Transverse colon (tissue), 4 donors: ENCODE data around the gene OR52E5. TPM values are rescaled to one million over a fixed set of nuclear protein-coding genes. Genes with fewer than 3 reads are reported as not detected.

ENCODE experiments used
- DNase-seq: peaks from one replicate; pipeline ENCODE4 v3.0.0-alpha.2; 2019
- H3K27ac ChIP-seq, 4 donors: fragments of 200-600 bp; sonication (generic); 2 replicates each; pipeline ENCODE4 v1.5.1; 2016 to 2018; ENCODE audit warnings: inconsistent platforms in 4 of 4
- H3K27me3 ChIP-seq: fragments of 200-600 bp; sonication (generic); 2 replicates; pipeline ENCODE4 v1.5.1; 2017; ENCODE audit warnings: inconsistent platforms
- H3K36me3 ChIP-seq, 4 donors: fragments of 200-600 bp; sonication (generic); 2 replicates each; pipeline ENCODE4 v1.5.1; 2017 to 2019; ENCODE audit warnings: inconsistent platforms in 4 of 4
- H3K4me1 ChIP-seq, 4 donors: fragments of 200-600 bp; sonication (generic); 2 replicates each; pipeline ENCODE4 v1.5.1; 2017 to 2020; ENCODE audit warnings: inconsistent platforms in 4 of 4
- H3K4me3 ChIP-seq, 4 donors: fragments of 200-600 bp; sonication (generic); 1 replicate in 1 of 4; 2 replicates in 3 of 4; pipeline versions ENCODE4 v1.5.1 to v1.6.1; 2017 to 2019; ENCODE audit warnings: inconsistent platforms in 4 of 4
- H3K9me3 ChIP-seq, 2 donors: fragments of 200-600 bp; sonication (generic); 2 replicates each; pipeline ENCODE4 v1.5.1; 2017 to 2019; ENCODE audit warnings: inconsistent platforms in 2 of 2
- CTCF ChIP-seq, 5 experiments: fragments of 200-600 bp in 3 of 5; fragments of 450-650 bp in 2 of 5; sonication (generic) in 3 of 5; IDR thresholded peaks; 1 replicate in 2 of 5; 2 replicates in 3 of 5; pipeline ENCODE4 v1.5.1; 2016 to 2017; ENCODE audit warnings: antibody characterized with exemption in 5 of 5, inconsistent platforms in 3 of 5, mild to moderate bottlenecking in 2 of 5, moderate library complexity in 1 of 5
- EP300 ChIP-seq: sonication (generic); formaldehyde crosslinking; IDR thresholded peaks from one replicate; pipeline ENCODE4 v1.6.1; 2017; ENCODE audit warnings: antibody characterized with exemption, low read depth
- POLR2A ChIP-seq: fragments of 450-650 bp; IDR thresholded peaks from one replicate; pipeline ENCODE4 v1.6.1; 2016; ENCODE audit warnings: antibody characterized with exemption, mild to moderate bottlenecking, moderate library complexity
- POLR2AphosphoS5 ChIP-seq, 3 donors: sonication (generic); formaldehyde crosslinking; IDR thresholded peaks; one replicate each; pipeline ENCODE4 v1.6.1; 2016; ENCODE audit warnings: antibody characterized with exemption in 3 of 3
- WGBS, 2 donors: methylation state at CpG; one replicate each; pipeline ENCODE4 v1.1.5; 2018; ENCODE audit warnings: low coverage in 1 of 2; 5-methylcytosine and 5-hydroxymethylcytosine counted together
- in situ Hi-C, 4 donors: fragments of 200-750 bp; cut with MboI; loops; one replicate each; pipeline versions ENCODE4 v1.15.0 to v1.15.1; 2017; ENCODE audit warnings: low sequenced_read_pairs in 3 of 4, low pct_ligation_motif_present in 1 of 4, low pct_unique_long_range_greater_than_20kb in 1 of 4
- intact Hi-C: fragments of 100-400 bp; cut with DNase I; formaldehyde crosslinking; loops from one replicate; pipeline ENCODE4 v1.15.1; 2023; ENCODE audit warnings: low total_unique reads
- total RNA-seq, 4 donors: library from RNA; depleted of rRNA; stranded (reverse); fragments of >200 nt; gene quantifications; one replicate each; pipeline ENCODE4 v1.1.0, GENCODE V29; 2016

Gene OR52E5
- total RNA-seq, 4 donors from 2014 or later, result not detected

GRCh38 chr11:5938603-5938965 is 45.6 kb downstream of the OR52E5 start:
- H3K9me3 ChIP-seq, result no peaks in the 10 kb centered on the region
- DNase-seq, result no peak
- TF ChIP-seq POLR2AphosphoS5 (IDR thresholded peaks at IDR 0.05) (no peak), POLR2A (no peak), EP300 (no peak), CTCF (IDR thresholded peaks at IDR 0.05) (no peak)
- intact Hi-C loops, result no loop called here
- H3K4me1 ChIP-seq, result no peaks in the 10 kb centered on the region
- in situ Hi-C loops, result no loop called here
- H3K36me3 ChIP-seq, result no peaks in the 10 kb centered on the region
- WGBS, 2 donors, result 84 to 90% methylated on average over 15 to 21 of the region's 21 CpGs
- H3K27ac ChIP-seq, result no peak overlapping the region
- H3K4me3 ChIP-seq, result no peak overlapping the region
- H3K27me3 ChIP-seq, result no peaks in the 10 kb centered on the region

GRCh38 chr11:5940748-5941147 is 47.7 kb downstream of the OR52E5 start:
- no peaks in the 10 kb centered on the region for H3K36me3 ChIP-seq
- 93 to 94% methylated on average over 2 of the region's 2 CpGs for WGBS, 2 donors
- no peak overlapping the region for H3K27ac ChIP-seq
- DNase-seq, result no peak
- TF ChIP-seq POLR2A (no peak), EP300 (no peak), CTCF (IDR thresholded peaks at IDR 0.05) (no peak), POLR2AphosphoS5 (IDR thresholded peaks at IDR 0.05) (no peak)
- no peaks in the 10 kb centered on the region for H3K9me3 ChIP-seq
- H3K4me3 ChIP-seq, result no peak overlapping the region
- H3K27me3 ChIP-seq, result no peaks in the 10 kb centered on the region
- no peaks in the 10 kb centered on the region for H3K4me1 ChIP-seq
- intact Hi-C loops (no loop called here), in situ Hi-C loops (no loop called here)

- Histone ChIP-seq H3K4me1 (no peaks in the 10 kb centered on the region), H3K9me3 (no peaks in the 10 kb centered on the region), H3K36me3 (no peaks in the 10 kb centered on the region), H3K27ac (no peak within 1 kb of the TSS), H3K4me3 (no peak within 1 kb of the TSS), H3K27me3 (no peaks in the 10 kb centered on the region)
- DNase-seq, result no peak
- in situ Hi-C loops, result no loop called here
- intact Hi-C loops, result no loop called here
- WGBS, 2 donors, result 65 to 74% methylated on average over 3 of the region's 3 CpGs
- no peak for TF ChIP-seq POLR2A
- no peak for TF ChIP-seq CTCF (IDR thresholded peaks at IDR 0.05)
- TF ChIP-seq POLR2AphosphoS5 (IDR thresholded peaks at IDR 0.05), result no peak
- no peak for TF ChIP-seq EP300
These were observed 48.9 kb downstream of the OR52E5 start, which contains the start of gene OR56A3 for GRCh38 chr11:5941951-5942350. Gene OR56A3, plus strand, starts transcription at chr11:5942251. Its CDS starts 5,096 bp downstream, at chr11:5947347.

Other genes starting within 250 kb of the OR52E5 start
- gene TRIM5, start 208.1 kb upstream of the OR52E5 start, total RNA-seq, result 10 to 100 TPM; 10.5 to 23.6 (median 16.3) TPM
- gene TRIM22, start 203.4 kb upstream of the OR52E5 start, total RNA-seq, result 10 to 100 TPM in 3 of 4 donors, 1 to 10 TPM in 1; 3.2 to 35.2 (median 21.4) TPM
- gene OR56B1, start 156.8 kb upstream of the OR52E5 start, total RNA-seq, result not detected
- gene OR52N4, start 139.0 kb upstream of the OR52E5 start, total RNA-seq, result not detected
- 1 to 10 TPM in 1 of 4 donors, not detected in 3; 1.1 TPM for gene OR52N5, start 109.9 kb upstream of the OR52E5 start, total RNA-seq
- gene OR52N1, start 101.9 kb upstream of the OR52E5 start, total RNA-seq, result not detected
- gene OR52N2, start 84.3 kb upstream of the OR52E5 start, total RNA-seq, result not detected
- not detected for gene OR52E6, start 51.3 kb upstream of the OR52E5 start, total RNA-seq
- not detected for gene OR52E8, start 35.5 kb upstream of the OR52E5 start, total RNA-seq
- not detected for gene OR52E4, start 12.6 kb upstream of the OR52E5 start, total RNA-seq
- gene OR56A3, start 49.0 kb downstream of the OR52E5 start, total RNA-seq, result not detected
- gene OR56A5, start 75.3 kb downstream of the OR52E5 start, total RNA-seq, result not detected
- not detected for gene OR52L1, start 93.8 kb downstream of the OR52E5 start, total RNA-seq
- under 1 TPM in 1 of 4 donors, not detected in 3; 0.14 TPM for gene OR56A4, start 113.7 kb downstream of the OR52E5 start, total RNA-seq
- gene OR56A1, start 137.6 kb downstream of the OR52E5 start, total RNA-seq, result under 1 TPM in 1 of 4 donors, not detected in 3; 0.14 TPM
- not detected for gene OR56B4, start 214.5 kb downstream of the OR52E5 start, total RNA-seq